Suprapubic skin (tissue), 4 donors: ENCODE data around the gene NOX1. TPM values are rescaled to one million over a fixed set of nuclear protein-coding genes. Genes with fewer than 3 reads are reported as not detected.

Experiments used
- DNase-seq, 2 donors: peaks; one replicate each; pipeline ENCODE4 v3.0.0-alpha.2; 2019; ENCODE audit warnings: low spot score in 2 of 2
- H3K27ac ChIP-seq: fragments of 200-600 bp; sonication (generic); one replicate; pipeline ENCODE4 v1.5.1; 2019
- H3K27me3 ChIP-seq: fragments of 200-600 bp; sonication (generic); one replicate; pipeline ENCODE4 v1.5.1; 2019
- H3K36me3 ChIP-seq: fragments of 200-600 bp; sonication (generic); one replicate; pipeline ENCODE4 v1.5.1; 2019
- H3K4me1 ChIP-seq: fragments of 200-600 bp; sonication (generic); one replicate; pipeline ENCODE4 v1.5.1; 2019
- H3K4me3 ChIP-seq: fragments of 200-600 bp; sonication (generic); one replicate; pipeline ENCODE4 v1.5.1; 2019; ENCODE audit warnings: mild to moderate bottlenecking
- H3K9me3 ChIP-seq: fragments of 200-600 bp; sonication (generic); one replicate; pipeline ENCODE4 v1.5.1; 2019
- EP300 ChIP-seq: sonication (generic); formaldehyde crosslinking; IDR thresholded peaks from one replicate; pipeline ENCODE4 v1.6.1; 2017; ENCODE audit warnings: antibody characterized with exemption
- POLR2A ChIP-seq, 2 donors: fragments of 450-650 bp; IDR thresholded peaks; one replicate each; pipeline ENCODE4 v1.6.1; 2017; ENCODE audit warnings: antibody characterized with exemption in 2 of 2, mild to moderate bottlenecking in 2 of 2, moderate library complexity in 2 of 2
- POLR2AphosphoS5 ChIP-seq, 3 donors: sonication (generic); formaldehyde crosslinking; IDR thresholded peaks; one replicate each; pipeline ENCODE4 v1.6.1; 2017; ENCODE audit warnings: antibody characterized with exemption in 3 of 3
- WGBS: methylation state at CpG from one replicate; pipeline ENCODE4 v1.1.5; 2018; 5-methylcytosine and 5-hydroxymethylcytosine counted together
- total RNA-seq, 4 donors: library from RNA; depleted of rRNA; stranded (reverse); fragments of >200 nt; gene quantifications; one replicate each; pipeline ENCODE4 v1.1.0, GENCODE V29; 2016
- TF ChIP-seq, protein P1 (sequence below), 2 donors: fragments of 200-600 bp in 1 of 2; fragments of 450-650 bp in 1 of 2; sonication (generic) in 1 of 2; IDR thresholded peaks; one replicate each; pipeline ENCODE4 v1.5.1; 2016 to 2019; ENCODE audit warnings: antibody characterized with exemption in 2 of 2, mild to moderate bottlenecking in 1 of 2, moderate library complexity in 1 of 2

Gene NOX1
- total RNA-seq, 4 donors from 2014 or later = 1.4 TPM; not detected in 3

DNA sequence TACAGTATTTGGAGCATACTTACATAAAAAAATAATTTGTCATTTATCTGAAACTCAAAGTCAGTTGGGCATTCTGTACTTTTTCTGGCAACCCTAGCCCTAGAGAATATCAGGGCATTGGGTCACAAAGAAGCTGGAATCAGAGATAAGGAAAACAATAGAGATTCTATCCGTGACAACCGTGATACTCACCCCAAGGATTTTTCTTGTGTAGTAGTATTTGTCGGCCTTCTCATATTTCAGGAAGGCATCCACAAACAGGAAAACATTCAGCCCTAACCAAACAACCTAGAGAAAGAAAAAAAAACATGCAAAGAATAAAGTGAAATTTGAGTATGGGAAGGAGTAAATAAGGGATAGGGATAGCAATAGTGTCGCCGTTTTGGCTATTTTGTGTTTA lies 3.6 kb downstream of the NOX1 start:
- Histone ChIP-seq H3K4me1 (no peaks in the 10 kb centered on the region), H3K27me3 (no peaks in the 10 kb centered on the region)
- 84% methylated on average over 5 of the region's 5 CpGs for WGBS

DNA sequence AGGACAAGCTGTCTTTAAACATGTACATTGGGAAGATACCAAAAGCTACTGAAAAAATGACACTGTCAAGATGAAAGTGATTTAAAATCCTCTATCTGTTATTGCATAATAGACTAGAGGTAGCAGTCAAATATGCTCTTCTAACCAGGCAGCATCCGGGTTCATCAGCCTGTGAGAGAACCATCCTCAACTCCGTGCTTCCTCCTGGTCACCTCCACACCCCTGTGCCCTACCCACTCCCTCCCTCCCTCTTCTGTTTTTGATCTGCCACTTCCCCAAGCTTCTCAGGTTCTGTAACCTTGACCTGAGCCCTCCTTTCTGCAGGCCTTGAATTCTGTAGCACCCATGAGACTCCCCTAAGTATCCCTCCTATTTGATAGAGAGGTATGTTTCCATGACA lies 5.9 kb downstream of the NOX1 start:
- no peak for DNase-seq
- H3K36me3 ChIP-seq = no peaks in the 10 kb centered on the region
- H3K4me3 ChIP-seq = no peak overlapping the region
- WGBS = 45% methylated on average over 2 of the region's 2 CpGs
- no peaks in the 10 kb centered on the region for H3K9me3 ChIP-seq
- H3K27me3 ChIP-seq = no peaks in the 10 kb centered on the region
- H3K4me1 ChIP-seq = no peaks in the 10 kb centered on the region
- TF ChIP-seq, protein P1, sequence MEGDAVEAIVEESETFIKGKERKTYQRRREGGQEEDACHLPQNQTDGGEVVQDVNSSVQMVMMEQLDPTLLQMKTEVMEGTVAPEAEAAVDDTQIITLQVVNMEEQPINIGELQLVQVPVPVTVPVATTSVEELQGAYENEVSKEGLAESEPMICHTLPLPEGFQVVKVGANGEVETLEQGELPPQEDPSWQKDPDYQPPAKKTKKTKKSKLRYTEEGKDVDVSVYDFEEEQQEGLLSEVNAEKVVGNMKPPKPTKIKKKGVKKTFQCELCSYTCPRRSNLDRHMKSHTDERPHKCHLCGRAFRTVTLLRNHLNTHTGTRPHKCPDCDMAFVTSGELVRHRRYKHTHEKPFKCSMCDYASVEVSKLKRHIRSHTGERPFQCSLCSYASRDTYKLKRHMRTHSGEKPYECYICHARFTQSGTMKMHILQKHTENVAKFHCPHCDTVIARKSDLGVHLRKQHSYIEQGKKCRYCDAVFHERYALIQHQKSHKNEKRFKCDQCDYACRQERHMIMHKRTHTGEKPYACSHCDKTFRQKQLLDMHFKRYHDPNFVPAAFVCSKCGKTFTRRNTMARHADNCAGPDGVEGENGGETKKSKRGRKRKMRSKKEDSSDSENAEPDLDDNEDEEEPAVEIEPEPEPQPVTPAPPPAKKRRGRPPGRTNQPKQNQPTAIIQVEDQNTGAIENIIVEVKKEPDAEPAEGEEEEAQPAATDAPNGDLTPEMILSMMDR (IDR thresholded peaks at IDR 0.05) = no peak
- TF ChIP-seq POLR2AphosphoS5 (IDR thresholded peaks at IDR 0.05) (no peak), POLR2A (IDR thresholded peaks at IDR 0.05) (no peak), EP300 (no peak)
- no peak overlapping the region for H3K27ac ChIP-seq

More for the DNA sequence above, 3.6 kb downstream of the NOX1 start:
- no peak overlapping the region for H3K4me3 ChIP-seq
- TF ChIP-seq EP300 (no peak), POLR2AphosphoS5 (IDR thresholded peaks at IDR 0.05) (no peak)
- TF ChIP-seq, protein P1 (IDR thresholded peaks at IDR 0.05) = no peak
- no peak overlapping the region for H3K27ac ChIP-seq
- no peaks in the 10 kb centered on the region for H3K36me3 ChIP-seq
- DNase-seq = no peak
- no peaks in the 10 kb centered on the region for H3K9me3 ChIP-seq

DNA sequence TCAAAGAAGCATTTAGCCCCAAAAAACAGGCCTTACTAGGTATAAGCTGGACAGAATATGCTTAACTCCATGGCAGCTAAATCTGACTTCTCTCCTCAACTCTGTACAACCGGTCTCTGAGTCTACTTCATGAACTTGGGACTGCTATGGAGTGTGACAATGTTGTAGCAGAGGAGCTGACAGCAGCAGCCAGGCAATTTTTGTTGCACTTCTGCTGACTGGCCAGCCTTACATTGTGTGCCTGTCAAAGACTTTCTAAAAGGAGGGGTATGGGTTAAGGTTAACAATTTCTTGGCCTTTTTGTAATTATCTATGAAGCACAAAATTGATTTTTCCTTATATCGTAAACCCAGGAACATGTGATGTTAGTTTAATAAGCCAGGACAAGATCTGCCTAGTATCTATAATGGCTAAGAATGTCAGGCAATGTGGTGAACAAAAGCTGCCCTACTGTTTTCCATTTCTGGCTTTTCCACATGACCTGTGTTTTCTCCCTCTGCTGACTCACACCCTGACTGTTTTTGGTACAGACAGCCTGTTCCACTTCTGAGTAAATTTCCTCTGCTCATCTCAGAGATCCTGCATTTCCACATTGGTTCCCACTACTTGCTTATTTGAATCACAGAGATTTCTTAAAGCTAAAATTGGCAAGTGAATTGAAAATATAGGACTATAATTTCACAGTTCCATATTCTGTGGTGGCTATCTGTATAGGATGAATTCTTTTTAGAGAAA lies 9.3 kb downstream of the NOX1 start:
- H3K4me1 ChIP-seq = no peaks in the 10 kb centered on the region
- DNase-seq = no peak
- no peaks in the 10 kb centered on the region for H3K27me3 ChIP-seq
- TF ChIP-seq, protein P1 (IDR thresholded peaks at IDR 0.05) = no peak
- no peak for TF ChIP-seq POLR2AphosphoS5 (IDR thresholded peaks at IDR 0.05)
- no peak for TF ChIP-seq POLR2A (IDR thresholded peaks at IDR 0.05)
- no peak for TF ChIP-seq EP300
- WGBS = 71% methylated on average over 2 of the region's 2 CpGs
- no peaks in the 10 kb centered on the region for H3K9me3 ChIP-seq
- H3K4me3 ChIP-seq = no peak overlapping the region
- H3K36me3 ChIP-seq = no peaks in the 10 kb centered on the region
- no peak overlapping the region for H3K27ac ChIP-seq

DNA sequence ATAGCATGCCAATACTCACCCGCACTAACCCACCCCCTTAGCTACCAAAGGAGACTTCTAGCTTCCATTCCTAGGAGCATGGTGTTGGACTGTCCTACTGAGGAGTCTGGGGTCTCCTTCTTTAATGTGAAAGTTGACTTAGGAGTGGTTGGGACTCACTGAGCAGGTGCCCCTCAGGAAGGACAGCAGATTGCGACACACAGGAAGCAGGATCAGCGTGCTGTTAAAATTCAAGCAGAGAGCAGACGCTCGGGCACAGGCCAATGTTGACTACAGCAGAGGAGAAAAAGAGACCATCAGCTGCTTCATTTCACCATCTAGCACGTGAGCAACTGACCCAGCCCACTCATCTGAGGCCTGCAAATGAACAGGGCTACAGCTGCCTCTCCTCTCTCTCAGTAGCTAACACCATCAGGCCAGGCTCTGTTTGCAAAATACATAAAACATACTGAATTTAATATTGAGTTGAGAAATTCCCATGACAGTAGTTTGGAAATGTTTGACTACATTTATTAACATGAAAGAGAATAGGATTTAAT lies 10.8 kb downstream of the NOX1 start:
- H3K4me1 ChIP-seq = no peaks in the 10 kb centered on the region
- H3K4me3 ChIP-seq = no peak overlapping the region
- no peak overlapping the region for H3K27ac ChIP-seq
- TF ChIP-seq POLR2A (IDR thresholded peaks at IDR 0.05) (no peak), POLR2AphosphoS5 (IDR thresholded peaks at IDR 0.05) (no peak), EP300 (no peak)
- TF ChIP-seq, protein P1 (IDR thresholded peaks at IDR 0.05) = no peak
- DNase-seq = no peak
- H3K9me3 ChIP-seq = no peaks in the 10 kb centered on the region
- H3K36me3 ChIP-seq = no peaks in the 10 kb centered on the region
- WGBS = 71% methylated on average over 6 of the region's 6 CpGs
- H3K27me3 ChIP-seq = no peaks in the 10 kb centered on the region

DNA sequence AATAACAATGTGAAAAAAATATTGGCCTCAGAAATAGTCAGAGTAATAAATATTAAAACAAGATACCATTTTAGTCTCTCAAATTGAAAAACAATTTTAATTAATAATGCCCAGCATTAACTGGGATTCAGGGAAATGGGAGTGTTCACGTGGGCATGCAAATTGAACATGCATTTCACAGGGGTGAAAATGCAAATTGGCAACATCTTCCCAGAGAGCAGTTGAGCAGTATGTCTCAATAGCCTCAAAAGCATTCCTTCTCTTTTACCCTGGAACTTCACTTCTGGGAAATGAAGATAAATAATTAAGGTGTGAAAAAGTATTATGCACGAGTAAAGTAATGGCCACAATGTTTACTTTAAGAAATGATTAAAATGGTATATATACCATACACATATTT lies 21.3 kb downstream of the NOX1 start:
- no peak for DNase-seq
- no peaks in the 10 kb centered on the region for H3K9me3 ChIP-seq
- H3K36me3 ChIP-seq = no peaks in the 10 kb centered on the region
- H3K27ac ChIP-seq = no peak overlapping the region
- no peaks in the 10 kb centered on the region for H3K4me1 ChIP-seq
- TF ChIP-seq POLR2A (IDR thresholded peaks at IDR 0.05) = no peak
- TF ChIP-seq EP300 = no peak
- TF ChIP-seq, protein P1 (IDR thresholded peaks at IDR 0.05) = no peak
- TF ChIP-seq POLR2AphosphoS5 (IDR thresholded peaks at IDR 0.05) = no peak
- 68% methylated on average over 2 of the region's 2 CpGs for WGBS
- no peaks in the 10 kb centered on the region for H3K27me3 ChIP-seq
- no peak overlapping the region for H3K4me3 ChIP-seq
